MM.1S (cell line): Measurements from ENCODE around the gene STARD5.

Experiments used
- DNase-seq: peaks from one replicate; pipeline ENCODE4 v3.0.0-alpha.2; 2015
- H2AFZ ChIP-seq: fragments of 300-600 bp; sonication (generic); 2 replicates; pipeline ENCODE4 v1.6.0; 2016; ENCODE audit warnings: antibody characterized with exemption, low read length
- H3F3A ChIP-seq: fragments of 300-600 bp; sonication (generic); 2 replicates; pipeline ENCODE4 v1.6.1; 2016; ENCODE audit warnings: mild to moderate bottlenecking, antibody characterized with exemption, low read length, moderate library complexity, mixed read lengths; ENCODE audit not compliant: insufficient read depth
- H3K27ac ChIP-seq: fragments of 300-600 bp; sonication (generic); 2 replicates; pipeline ENCODE4 v1.5.1; 2016; ENCODE audit warnings: mild to moderate bottlenecking, low read length
- H3K27me3 ChIP-seq: fragments of 300-600 bp; sonication (generic); replicated peaks from 2 replicates; pipeline ENCODE4 v1.6.0; 2016; ENCODE audit warnings: low read length; ENCODE audit not compliant: insufficient read depth
- H3K36me3 ChIP-seq: fragments of 300-600 bp; sonication (generic); replicated peaks from 2 replicates; pipeline ENCODE4 v1.6.1; 2016; ENCODE audit warnings: mild to moderate bottlenecking, low read length, mixed read lengths; ENCODE audit not compliant: insufficient read depth
- H3K4me1 ChIP-seq: fragments of 300-600 bp; sonication (generic); 2 replicates; pipeline ENCODE4 v1.6.1; 2016; ENCODE audit warnings: low read length, mixed read lengths
- H3K4me2 ChIP-seq: fragments of 300-600 bp; sonication (generic); 2 replicates; pipeline ENCODE4 v1.6.0; 2016; ENCODE audit warnings: low read depth, low read length
- H3K4me3 ChIP-seq: fragments of 300-600 bp; sonication (generic); 2 replicates; pipeline ENCODE4 v1.5.1; 2016; ENCODE audit warnings: low read length, mixed read lengths
- H3K79me2 ChIP-seq: fragments of 300-600 bp; sonication (generic); 2 replicates; pipeline ENCODE4 v1.6.1; 2016; ENCODE audit warnings: mixed run types, low read length, mixed read lengths
- H3K9ac ChIP-seq: fragments of 300-600 bp; sonication (generic); 2 replicates; pipeline ENCODE4 v1.6.1; 2016; ENCODE audit warnings: low read length, mixed read lengths
- H3K9me2 ChIP-seq: fragments of 300-600 bp; sonication (generic); replicated peaks from 2 replicates; pipeline ENCODE4 v1.6.1; 2016; ENCODE audit warnings: mild to moderate bottlenecking, low read length, mixed read lengths; ENCODE audit not compliant: insufficient read depth
- H3K9me3 ChIP-seq: fragments of 300-600 bp; sonication (generic); replicated peaks from 2 replicates; pipeline ENCODE4 v1.6.1; 2016; ENCODE audit warnings: mild to moderate bottlenecking, low read length, mixed read lengths; ENCODE audit not compliant: insufficient read depth
- H4K20me1 ChIP-seq: fragments of 300-600 bp; sonication (generic); 2 replicates; pipeline ENCODE4 v1.6.1; 2016; ENCODE audit warnings: mild to moderate bottlenecking, low read length, moderate library complexity, mixed read lengths; ENCODE audit not compliant: insufficient read depth
- EZH2 ChIP-seq: fragments of 300-600 bp; sonication (generic); optimal IDR thresholded peaks from 2 replicates; pipeline ENCODE3; 2017; ENCODE audit warnings: low read depth, mild to moderate bottlenecking, antibody characterized with exemption, low read length, mixed read lengths
- EZH2phosphoT487 ChIP-seq: fragments of 300-600 bp; sonication (generic); IDR thresholded peaks from 2 replicates; pipeline ENCODE4 v1.6.1; 2018; ENCODE audit warnings: antibody characterized with exemption, low read length
- TF ChIP-seq, protein P1 (sequence below): fragments of 300-600 bp; sonication (generic); IDR thresholded peaks from 2 replicates; pipeline ENCODE4 v1.5.1; 2016; ENCODE audit warnings: antibody characterized with exemption, low read length, mixed read lengths

The STARD5 gene

DNA sequence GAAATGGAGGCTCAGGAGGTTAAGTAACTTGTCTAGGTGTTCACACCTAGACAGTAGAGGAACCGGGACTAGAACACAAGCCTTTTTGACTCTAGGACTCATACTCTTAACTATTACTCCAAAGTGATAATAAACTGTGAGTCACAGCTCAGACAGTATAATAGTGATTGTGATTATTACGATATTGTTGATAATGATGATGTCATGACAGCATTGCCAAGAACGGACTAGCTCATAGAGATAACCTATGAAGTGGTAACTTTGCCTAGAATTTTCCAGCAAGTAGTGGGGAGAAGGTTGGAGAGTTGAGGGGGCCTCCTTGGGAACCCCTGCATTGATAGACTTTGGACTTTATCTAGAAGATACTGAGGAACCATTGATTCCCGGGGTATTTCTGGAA lies 34.0 kb downstream of the STARD5 start:
- peaks cover 26% of the 10 kb centered on the region for H3F3A ChIP-seq
- 0 out of 2 replicates have a peak, but pooled peaks cover under 1% of the 10 kb centered on the region for H3K79me2 ChIP-seq
- no peaks in the 10 kb centered on the region for H3K9me3 ChIP-seq
- no peaks in the 10 kb centered on the region for H4K20me1 ChIP-seq
- no peaks in the 10 kb centered on the region for H3K36me3 ChIP-seq
- TF ChIP-seq, protein P1, sequence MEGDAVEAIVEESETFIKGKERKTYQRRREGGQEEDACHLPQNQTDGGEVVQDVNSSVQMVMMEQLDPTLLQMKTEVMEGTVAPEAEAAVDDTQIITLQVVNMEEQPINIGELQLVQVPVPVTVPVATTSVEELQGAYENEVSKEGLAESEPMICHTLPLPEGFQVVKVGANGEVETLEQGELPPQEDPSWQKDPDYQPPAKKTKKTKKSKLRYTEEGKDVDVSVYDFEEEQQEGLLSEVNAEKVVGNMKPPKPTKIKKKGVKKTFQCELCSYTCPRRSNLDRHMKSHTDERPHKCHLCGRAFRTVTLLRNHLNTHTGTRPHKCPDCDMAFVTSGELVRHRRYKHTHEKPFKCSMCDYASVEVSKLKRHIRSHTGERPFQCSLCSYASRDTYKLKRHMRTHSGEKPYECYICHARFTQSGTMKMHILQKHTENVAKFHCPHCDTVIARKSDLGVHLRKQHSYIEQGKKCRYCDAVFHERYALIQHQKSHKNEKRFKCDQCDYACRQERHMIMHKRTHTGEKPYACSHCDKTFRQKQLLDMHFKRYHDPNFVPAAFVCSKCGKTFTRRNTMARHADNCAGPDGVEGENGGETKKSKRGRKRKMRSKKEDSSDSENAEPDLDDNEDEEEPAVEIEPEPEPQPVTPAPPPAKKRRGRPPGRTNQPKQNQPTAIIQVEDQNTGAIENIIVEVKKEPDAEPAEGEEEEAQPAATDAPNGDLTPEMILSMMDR: no peak
- TF ChIP-seq EZH2phosphoT487 (no peak), EZH2 (no peak)
- H3K9me2 ChIP-seq: no peaks in the 10 kb centered on the region
- H3K4me2 ChIP-seq: no peak overlapping the region
- H3K27me3 ChIP-seq: no peaks in the 10 kb centered on the region
- no peak overlapping the region for H3K9ac ChIP-seq
- no peak overlapping the region for H3K4me3 ChIP-seq
- no peak overlapping the region for H2AFZ ChIP-seq
- peaks cover 57% of the 10 kb centered on the region for H3K4me1 ChIP-seq
- DNase-seq: no peak
- no peak overlapping the region for H3K27ac ChIP-seq

DNA sequence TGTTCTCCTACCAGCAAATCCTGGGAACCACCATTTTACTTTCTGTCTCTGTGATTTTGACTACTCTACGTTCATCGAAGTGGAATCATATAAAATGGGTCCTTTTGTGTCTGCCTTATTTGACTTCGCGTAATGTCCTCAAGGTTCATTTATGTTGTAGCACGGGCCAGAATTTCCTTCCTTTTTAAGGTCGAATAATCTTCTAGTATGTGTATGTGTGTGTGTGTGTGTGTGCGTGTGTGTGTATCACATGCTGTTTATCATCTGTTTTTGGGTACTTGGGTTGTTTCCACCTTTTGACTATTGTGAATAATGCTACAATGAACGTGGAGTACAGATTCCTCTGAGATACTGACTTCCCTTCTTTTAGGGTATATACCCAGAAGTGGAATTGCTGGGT lies 35.3 kb downstream of the STARD5 start:
- peaks cover 58% of the 10 kb centered on the region for H3K4me1 ChIP-seq
- H3F3A ChIP-seq: peaks cover 20% of the 10 kb centered on the region
- no peak overlapping the region for H3K9ac ChIP-seq
- H3K27me3 ChIP-seq: no peaks in the 10 kb centered on the region
- no peaks in the 10 kb centered on the region for H3K79me2 ChIP-seq
- H3K9me2 ChIP-seq: no peaks in the 10 kb centered on the region
- H2AFZ ChIP-seq: no peak overlapping the region
- TF ChIP-seq EZH2: no peak
- TF ChIP-seq EZH2phosphoT487: no peak
- TF ChIP-seq, protein P1: no peak
- no peak overlapping the region for H3K4me3 ChIP-seq
- H3K4me2 ChIP-seq: no peak overlapping the region
- H3K27ac ChIP-seq: no peak overlapping the region
- H3K9me3 ChIP-seq: no peaks in the 10 kb centered on the region
- no peak for DNase-seq
- H4K20me1 ChIP-seq: no peaks in the 10 kb centered on the region
- no peaks in the 10 kb centered on the region for H3K36me3 ChIP-seq

DNA sequence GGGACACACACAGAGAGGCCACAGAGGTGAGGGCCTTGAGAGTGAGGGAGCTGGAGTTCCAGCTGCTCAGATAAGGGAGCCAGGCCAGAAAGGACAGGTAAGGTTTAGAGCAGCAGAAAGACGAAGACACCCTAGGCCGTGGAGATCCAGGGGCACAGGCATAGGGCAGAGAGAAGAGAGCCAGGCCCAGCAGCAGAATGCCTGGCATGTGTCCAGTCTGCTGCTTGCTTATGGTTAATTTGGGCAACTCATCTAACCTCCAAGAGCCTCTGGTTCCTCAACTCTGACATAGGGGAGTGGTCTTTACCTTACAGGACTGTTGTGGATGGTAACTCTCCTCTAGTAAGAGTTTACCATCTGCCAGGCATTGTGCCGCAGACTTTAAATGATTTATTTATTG lies 35.9 kb downstream of the STARD5 start:
- no peak for TF ChIP-seq EZH2
- Histone ChIP-seq H3K9me3 (no peaks in the 10 kb centered on the region), H2AFZ (no peak overlapping the region), H3K4me1 (peaks cover 54% of the 10 kb centered on the region), H3K9ac (no peak overlapping the region), H3K27me3 (no peaks in the 10 kb centered on the region), H3K27ac (no peak overlapping the region), H3F3A (peaks cover 14% of the 10 kb centered on the region), H3K36me3 (no peaks in the 10 kb centered on the region), H3K4me3 (no peak overlapping the region), H3K9me2 (no peaks in the 10 kb centered on the region), H3K79me2 (no peaks in the 10 kb centered on the region), H3K4me2 (no peak overlapping the region), H4K20me1 (no peaks in the 10 kb centered on the region)
- no peak for DNase-seq

DNA sequence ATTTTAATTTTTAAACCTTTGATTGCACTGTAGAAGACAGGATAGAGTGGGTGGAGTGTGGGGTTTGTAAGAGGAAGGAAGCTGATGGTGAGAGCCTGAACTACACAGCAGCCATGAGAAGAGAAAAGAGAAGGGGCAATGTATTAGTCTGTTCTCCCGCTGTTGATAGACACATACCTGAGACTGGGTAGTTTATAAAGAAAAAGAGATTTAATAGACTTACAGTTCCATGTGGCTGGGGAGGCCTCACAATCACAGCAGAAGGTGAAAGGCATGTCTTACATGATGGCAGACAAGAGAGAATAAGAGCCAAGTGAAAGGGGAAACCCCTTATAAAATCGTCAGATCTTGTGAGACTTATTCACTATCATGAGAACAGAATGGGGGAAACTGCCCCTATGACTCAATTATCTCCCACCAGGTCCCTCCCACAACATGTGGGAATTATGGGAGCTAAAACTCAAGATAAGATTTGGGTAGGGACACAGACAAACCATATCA lies 37.3 kb downstream of the STARD5 start:
- H3K27ac ChIP-seq: no peak overlapping the region
- H2AFZ ChIP-seq: no peak overlapping the region
- no peak overlapping the region for H3K9ac ChIP-seq
- H3F3A ChIP-seq: 0 out of 2 replicates have a peak, but pooled peaks cover 8% of the 10 kb centered on the region
- no peak overlapping the region for H3K4me3 ChIP-seq
- H3K4me2 ChIP-seq: no peak overlapping the region
- no peak for DNase-seq
- no peaks in the 10 kb centered on the region for H3K36me3 ChIP-seq
- H3K27me3 ChIP-seq: no peaks in the 10 kb centered on the region
- TF ChIP-seq, protein P1: no peak
- TF ChIP-seq EZH2: no peak
- no peak for TF ChIP-seq EZH2phosphoT487
- H3K9me3 ChIP-seq: no peaks in the 10 kb centered on the region
- H3K4me1 ChIP-seq: peaks cover 40% of the 10 kb centered on the region
- H3K79me2 ChIP-seq: no peaks in the 10 kb centered on the region
- H3K9me2 ChIP-seq: no peaks in the 10 kb centered on the region
- H4K20me1 ChIP-seq: no peaks in the 10 kb centered on the region
